ENCODE measurements around the gene PRUNE2. TPM values are rescaled to one million over a fixed set of nuclear protein-coding genes. Genes with fewer than 3 reads are reported as not detected.
"Not testable (repeated sequence)": the region's sequence is repeated elsewhere in the genome, so short reads cannot be mapped to it uniquely, and the experiment has no call there.

PRUNE2 gene
- total RNA-seq, 1 donor from 2014 or later: 63.8 TPM

- no peak for DNase-seq
- no peak overlapping the region for H3K27ac Mint-ChIP-seq (ENCODE audit: unreplicated experiment)
- H3K36me3 Mint-ChIP-seq (ENCODE audit: unreplicated experiment): peaks cover 8% of the 10 kb centered on the region
- no peaks in the 10 kb centered on the region for H3K27me3 Mint-ChIP-seq (ENCODE audit: unreplicated experiment)
- H3K4me1 Mint-ChIP-seq (ENCODE audit: low read depth, unreplicated experiment): peaks cover 18% of the 10 kb centered on the region
- TF ChIP-seq, protein P1, sequence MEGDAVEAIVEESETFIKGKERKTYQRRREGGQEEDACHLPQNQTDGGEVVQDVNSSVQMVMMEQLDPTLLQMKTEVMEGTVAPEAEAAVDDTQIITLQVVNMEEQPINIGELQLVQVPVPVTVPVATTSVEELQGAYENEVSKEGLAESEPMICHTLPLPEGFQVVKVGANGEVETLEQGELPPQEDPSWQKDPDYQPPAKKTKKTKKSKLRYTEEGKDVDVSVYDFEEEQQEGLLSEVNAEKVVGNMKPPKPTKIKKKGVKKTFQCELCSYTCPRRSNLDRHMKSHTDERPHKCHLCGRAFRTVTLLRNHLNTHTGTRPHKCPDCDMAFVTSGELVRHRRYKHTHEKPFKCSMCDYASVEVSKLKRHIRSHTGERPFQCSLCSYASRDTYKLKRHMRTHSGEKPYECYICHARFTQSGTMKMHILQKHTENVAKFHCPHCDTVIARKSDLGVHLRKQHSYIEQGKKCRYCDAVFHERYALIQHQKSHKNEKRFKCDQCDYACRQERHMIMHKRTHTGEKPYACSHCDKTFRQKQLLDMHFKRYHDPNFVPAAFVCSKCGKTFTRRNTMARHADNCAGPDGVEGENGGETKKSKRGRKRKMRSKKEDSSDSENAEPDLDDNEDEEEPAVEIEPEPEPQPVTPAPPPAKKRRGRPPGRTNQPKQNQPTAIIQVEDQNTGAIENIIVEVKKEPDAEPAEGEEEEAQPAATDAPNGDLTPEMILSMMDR (IDR thresholded peaks at IDR 0.05; ENCODE audit: partially characterized antibody, unreplicated experiment): no peak
- no peak overlapping the region for H3K4me3 Mint-ChIP-seq (ENCODE audit: unreplicated experiment)
- peaks cover 6% of the 10 kb centered on the region for H3K9me3 Mint-ChIP-seq (ENCODE audit: unreplicated experiment)
Observed at GRCh38 chr9:76744336-76744735, 161.6 kb downstream of the PRUNE2 start.

- H3K27me3 Mint-ChIP-seq (ENCODE audit: unreplicated experiment): no peaks in the 10 kb centered on the region
- H3K36me3 Mint-ChIP-seq (ENCODE audit: unreplicated experiment): peaks cover 8% of the 10 kb centered on the region
Observed at GRCh38 chr9:76743931-76744330, 162.0 kb downstream of the PRUNE2 start.

DNA sequence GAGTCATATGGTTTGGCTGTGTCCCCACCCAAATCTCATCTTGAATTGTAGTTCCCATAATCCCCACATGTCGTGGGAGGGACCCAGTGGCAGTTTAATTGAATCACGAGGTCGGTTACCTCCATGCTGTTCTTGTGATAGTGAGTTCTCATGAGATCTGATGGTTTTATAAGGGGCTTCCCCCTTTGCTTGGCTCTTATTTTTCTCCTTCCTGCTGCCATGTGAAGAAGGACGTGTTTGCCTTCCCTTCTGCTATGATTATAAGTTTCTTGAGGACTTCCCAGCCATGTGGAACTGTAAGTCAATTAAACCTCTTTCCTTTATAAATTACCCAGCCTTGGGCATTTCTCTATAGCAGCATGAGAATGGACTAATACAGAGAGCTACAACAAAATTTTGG lies 163.0 kb downstream of the PRUNE2 start:
- not testable (repeated sequence) for H3K4me3 Mint-ChIP-seq (ENCODE audit: unreplicated experiment); H3K9me3 Mint-ChIP-seq (ENCODE audit: unreplicated experiment); H3K36me3 Mint-ChIP-seq (ENCODE audit: unreplicated experiment); H3K4me1 Mint-ChIP-seq (ENCODE audit: low read depth, unreplicated experiment); DNase-seq; H3K27ac Mint-ChIP-seq (ENCODE audit: unreplicated experiment); H3K27me3 Mint-ChIP-seq (ENCODE audit: unreplicated experiment)

More at GRCh38 chr9:76743931-76744330, 162.0 kb downstream of the PRUNE2 start:
- H3K27ac Mint-ChIP-seq (ENCODE audit: unreplicated experiment): no peak overlapping the region
- H3K4me3 Mint-ChIP-seq (ENCODE audit: unreplicated experiment): no peak overlapping the region
- TF ChIP-seq, protein P1 (IDR thresholded peaks at IDR 0.05; ENCODE audit: partially characterized antibody, unreplicated experiment): no peak
- no peak for DNase-seq
- H3K4me1 Mint-ChIP-seq (ENCODE audit: low read depth, unreplicated experiment): peaks cover 14% of the 10 kb centered on the region
- peaks cover 6% of the 10 kb centered on the region for H3K9me3 Mint-ChIP-seq (ENCODE audit: unreplicated experiment)

- no peak for DNase-seq
- Mint-ChIP-seq H3K4me1 (ENCODE audit: low read depth, unreplicated experiment) (peaks cover 4% of the 10 kb centered on the region), H3K27me3 (ENCODE audit: unreplicated experiment) (no peaks in the 10 kb centered on the region), H3K9me3 (ENCODE audit: unreplicated experiment) (peaks cover 4% of the 10 kb centered on the region), H3K27ac (ENCODE audit: unreplicated experiment) (no peak overlapping the region), H3K36me3 (ENCODE audit: unreplicated experiment) (peaks cover 8% of the 10 kb centered on the region), H3K4me3 (ENCODE audit: unreplicated experiment) (no peak overlapping the region)
- TF ChIP-seq, protein P1 (IDR thresholded peaks at IDR 0.05; ENCODE audit: partially characterized antibody, unreplicated experiment): no peak
Observed at GRCh38 chr9:76741524-76741923, 164.4 kb downstream of the PRUNE2 start.

- Mint-ChIP-seq H3K36me3 (ENCODE audit: unreplicated experiment) (no peaks in the 10 kb centered on the region), H3K27me3 (ENCODE audit: unreplicated experiment) (no peaks in the 10 kb centered on the region), H3K4me1 (ENCODE audit: low read depth, unreplicated experiment) (no peaks in the 10 kb centered on the region), H3K9me3 (ENCODE audit: unreplicated experiment) (peaks cover 5% of the 10 kb centered on the region), H3K4me3 (ENCODE audit: unreplicated experiment) (no peak overlapping the region), H3K27ac (ENCODE audit: unreplicated experiment) (no peak overlapping the region)
- no peak for DNase-seq
- TF ChIP-seq, protein P1 (IDR thresholded peaks at IDR 0.05; ENCODE audit: partially characterized antibody, unreplicated experiment): no peak
Observed at GRCh38 chr9:76738402-76738801, 167.5 kb downstream of the PRUNE2 start.
